ENCODE measurements around the gene SEMA6D. TPM values are rescaled to one million over a fixed set of nuclear protein-coding genes. Genes with fewer than 3 reads are reported as not detected.
A peak's percentile ranks its signal among the peaks of the same experiment; 100 is the strongest.

Gene SEMA6D
- total RNA-seq = 9.9 TPM
- long read RNA-seq, full-length matches to known transcripts = 1 of 5 reads
- long read RNA-seq, partial matches to known transcripts = 0 of 5 reads
- long read RNA-seq, other reads (novel, unspliced or antisense) = 4 of 5 reads

GRCh38 chr15:47717036-47717612, at the start of gene SEMA6D:
Gene SEMA6D, plus strand, starts transcription at chr15:47717505. Its CDS starts 42,294 bp downstream, at chr15:47759799.
- DNase-seq (ENCODE audit: low spot score) = peak; percentile 81
- intact Hi-C loops (cut with DNase I) = loop anchor here (5.0 to 10.0 kb wide), 3 partner anchors 155 to 522 kb away; no protein-coding TSS in a partner anchor

GRCh38 chr15:47669221-47669620, 48.1 kb upstream of the SEMA6D start:
- intact Hi-C loops (cut with DNase I) = no loop called here

GRCh38 chr15:47670365-47670764, 46.9 kb upstream of the SEMA6D start:
- DNase-seq (ENCODE audit: low spot score) = no peak
- intact Hi-C loops (cut with DNase I) = no loop called here

More at GRCh38 chr15:47669221-47669620, 48.1 kb upstream of the SEMA6D start:
- no peak for DNase-seq (ENCODE audit: low spot score)

GRCh38 chr15:47673232-47673761, 44.0 kb upstream of the SEMA6D start:
- intact Hi-C loops (cut with DNase I) = no loop called here
- DNase-seq (ENCODE audit: low spot score) = no peak

GRCh38 chr15:47674586-47675232, 42.6 kb upstream of the SEMA6D start:
- no peak for DNase-seq (ENCODE audit: low spot score)
- intact Hi-C loops (cut with DNase I) = no loop called here

GRCh38 chr15:47675735-47676134, 41.6 kb upstream of the SEMA6D start:
- no peak for DNase-seq (ENCODE audit: low spot score)
- intact Hi-C loops (cut with DNase I) = no loop called here

GRCh38 chr15:47678040-47678439, 39.3 kb upstream of the SEMA6D start:
- intact Hi-C loops (cut with DNase I) = no loop called here
- DNase-seq (ENCODE audit: low spot score) = no peak

GRCh38 chr15:47682661-47683060, 34.6 kb upstream of the SEMA6D start:
- DNase-seq (ENCODE audit: low spot score) = no peak
- intact Hi-C loops (cut with DNase I) = no loop called here

GRCh38 chr15:47685141-47685870, 32.0 kb upstream of the SEMA6D start:
- intact Hi-C loops (cut with DNase I) = no loop called here
- DNase-seq (ENCODE audit: low spot score) = no peak

- intact Hi-C loops (cut with DNase I) = no loop called here
- no peak for DNase-seq (ENCODE audit: low spot score)
Measured at GRCh38 chr15:47688573-47689086, 28.7 kb upstream of the SEMA6D start.

- DNase-seq (ENCODE audit: low spot score) = no peak
- intact Hi-C loops (cut with DNase I) = no loop called here
Measured at GRCh38 chr15:47689660-47690059, 27.6 kb upstream of the SEMA6D start.

GRCh38 chr15:47691882-47692281, 25.4 kb upstream of the SEMA6D start:
- intact Hi-C loops (cut with DNase I) = no loop called here
- no peak for DNase-seq (ENCODE audit: low spot score)

- intact Hi-C loops (cut with DNase I) = no loop called here
- DNase-seq (ENCODE audit: low spot score) = no peak
Measured at GRCh38 chr15:47696351-47696750, 21.0 kb upstream of the SEMA6D start.

- DNase-seq (ENCODE audit: low spot score) = no peak
- intact Hi-C loops (cut with DNase I) = no loop called here
Measured at GRCh38 chr15:47705281-47705997, 11.9 kb upstream of the SEMA6D start.

- DNase-seq (ENCODE audit: low spot score) = no peak
- intact Hi-C loops (cut with DNase I) = no loop called here
Measured at GRCh38 chr15:47707391-47707790, 9.9 kb upstream of the SEMA6D start.

GRCh38 chr15:47708161-47708980, 8.9 kb upstream of the SEMA6D start:
- intact Hi-C loops (cut with DNase I) = no loop called here
- no peak for DNase-seq (ENCODE audit: low spot score)

GRCh38 chr15:47711655-47712054, 5.7 kb upstream of the SEMA6D start:
- intact Hi-C loops (cut with DNase I) = loop anchor here (5.0 to 10.0 kb wide), 2 partner anchors 276 to 517 kb away; no protein-coding TSS in a partner anchor
- DNase-seq (ENCODE audit: low spot score) = no peak

- no peak for DNase-seq (ENCODE audit: low spot score)
- intact Hi-C loops (cut with DNase I) = loop anchor here (5.0 to 10.0 kb wide), 3 partner anchors 157 to 521 kb away; no protein-coding TSS in a partner anchor
Measured at GRCh38 chr15:47715402-47715801, 1.9 kb upstream of the SEMA6D start.

All from cardiac septum (tissue), 1 donor.